HepG2 (cell line): ENCODE results near the gene MTA3. TPM values are rescaled to one million over a fixed set of nuclear protein-coding genes. Genes with fewer than 3 reads are reported as not detected.

Experiments used
- DNMT1 ChIP-seq: sonication (generic); formaldehyde crosslinking; IDR thresholded peaks from 2 replicates; pipeline ENCODE4 v1.5.1; 2020; ENCODE audit warnings: mild to moderate bottlenecking, missing genetic modification reagents
- HINFP ChIP-seq: sonication (generic); formaldehyde crosslinking; IDR thresholded peaks from 2 replicates; pipeline ENCODE4 v1.4.0; 2020; ENCODE audit warnings: low read depth, mild to moderate bottlenecking, missing genetic modification reagents
- HOXA3 ChIP-seq: sonication (generic); formaldehyde crosslinking; IDR thresholded peaks from 2 replicates; pipeline ENCODE4 v1.5.0; 2020; ENCODE audit warnings: missing genetic modification reagents
- IKZF4 ChIP-seq: sonication (generic); formaldehyde crosslinking; IDR thresholded peaks from 2 replicates; pipeline ENCODE4 v1.5.1; 2020; ENCODE audit warnings: borderline replicate concordance, mild to moderate bottlenecking, low read depth, missing genetic modification reagents; ENCODE audit errors: not compliant biosample characterization
- MBD4 ChIP-seq: IDR thresholded peaks from 2 replicates; pipeline ENCODE4 v1.6.1; 2012; ENCODE audit warnings: low read length, inconsistent platforms, borderline replicate concordance
- MED8 ChIP-seq: sonication (generic); formaldehyde crosslinking; IDR thresholded peaks from 2 replicates; pipeline ENCODE4 v1.8.1; 2023; ENCODE audit warnings: mild to moderate bottlenecking, missing genetic modification reagents; ENCODE audit not compliant: insufficient replicate concordance
- PATZ1 ChIP-seq: sonication (generic); formaldehyde crosslinking; IDR thresholded peaks from 2 replicates; pipeline ENCODE4 v1.4.0; 2020; ENCODE audit warnings: missing genetic modification reagents
- POGK ChIP-seq: sonication (generic); formaldehyde crosslinking; conservative IDR thresholded peaks from 2 replicates; pipeline ENCODE4 v1.8.0; 2022; ENCODE audit warnings: mild to moderate bottlenecking, moderate library complexity, missing genetic modification reagents
- TCF7L2 ChIP-seq: IDR thresholded peaks from 2 replicates; pipeline ENCODE4 v1.6.1; 2011; ENCODE audit warnings: mild to moderate bottlenecking, low read depth, low read length, moderate library complexity
- ZFP82 ChIP-seq: sonication (generic); formaldehyde crosslinking; IDR thresholded peaks from 2 replicates; pipeline ENCODE4 v1.5.1; 2020; ENCODE audit warnings: mild to moderate bottlenecking, missing genetic modification reagents, borderline replicate concordance
- ZNF337 ChIP-seq: sonication (generic); formaldehyde crosslinking; IDR thresholded peaks from 2 replicates; pipeline ENCODE4 v1.5.1; 2020; ENCODE audit warnings: missing genetic modification reagents, low read depth, mild to moderate bottlenecking, borderline replicate concordance
- ZNF557 ChIP-seq: sonication (generic); formaldehyde crosslinking; IDR thresholded peaks from 2 replicates; pipeline ENCODE4 v1.4.0; 2020; ENCODE audit warnings: missing genetic modification reagents
- ZNF574 ChIP-seq: sonication (generic); formaldehyde crosslinking; IDR thresholded peaks from 2 replicates; pipeline ENCODE4 v1.4.0; 2020; ENCODE audit warnings: missing genetic modification reagents
- ZNF644 ChIP-seq: IDR thresholded peaks from 2 replicates; pipeline ENCODE4 v1.6.1; 2016; ENCODE audit warnings: low read depth
- ZNF687 ChIP-seq: sonication (generic); formaldehyde crosslinking; IDR thresholded peaks from 2 replicates; pipeline ENCODE4 v1.5.1; 2020; ENCODE audit warnings: mild to moderate bottlenecking, missing genetic modification reagents, moderate library complexity
- ZNF740 ChIP-seq: sonication (generic); formaldehyde crosslinking; IDR thresholded peaks from 2 replicates; pipeline ENCODE4 v1.4.0; 2020; ENCODE audit warnings: missing genetic modification reagents
- polyA plus RNA-seq, 8 experiments: library from polyadenylated mRNA; depleted of rRNA in 3 of 8; stranded (reverse) in 7 of 8; unstranded in 1 of 8; fragments of >200 nt; fragmentation: Illumina TruSeq in 4 of 8; extraction: Trizol in 4 of 8; gene quantifications; 2 replicates each; pipeline versions ENCODE4 v1.2.1 to v1.2.3, GENCODE V29; 2011 to 2016; ENCODE audit warnings: low read depth in 4 of 8, missing spikeins in 1 of 8, mixed read lengths in 1 of 8; ENCODE audit not compliant: insufficient read depth in 1 of 8
- total RNA-seq, 5 experiments: library from RNA; depleted of rRNA; stranded (reverse); fragments of >200 nt; fragmentation: Illumina TruSeq; extraction: Trizol; gene quantifications; 2 replicates each; pipeline ENCODE4 v1.2.3, GENCODE V29; 2016; ENCODE audit warnings: low read depth in 1 of 5

MTA3 gene
- total and polyA plus RNA-seq, 2 of the 13 experiments (the other 11 are each of a cell fraction or from before 2014, with no cell fraction given): 48.8 to 77.8 TPM

GRCh38 chr2:42787788-42788477 is 219.5 kb downstream of the MTA3 start (continued):
- no peak for TF ChIP-seq ZNF644 (CRISPR knock-in tag)
- TF ChIP-seq ZNF337 (CRISPR knock-in tag): no peak
- no peak for TF ChIP-seq ZNF740 (CRISPR knock-in tag)
- peak; percentile 56 for TF ChIP-seq POGK (CRISPR knock-in tag)
- no peak for TF ChIP-seq MED8
- TF ChIP-seq ZFP82 (CRISPR knock-in tag): no peak
- no peak for TF ChIP-seq MBD4
- TF ChIP-seq DNMT1 (CRISPR knock-in tag): no peak
- TF ChIP-seq ZNF574 (CRISPR knock-in tag): no peak
- TF ChIP-seq HINFP (CRISPR knock-in tag): no peak
- no peak for TF ChIP-seq ZNF557 (CRISPR knock-in tag)
- TF ChIP-seq ZNF687 (CRISPR knock-in tag): peak; percentile 51; the same call in 1 of the 2 replicates
- no peak for TF ChIP-seq IKZF4 (CRISPR knock-in tag)
- TF ChIP-seq HOXA3 (CRISPR knock-in tag): no peak
- TF ChIP-seq PATZ1: peak; percentile 51
- TF ChIP-seq TCF7L2: no peak
